OCI-LY3 (cell line): ENCODE measurements around the gene JAZF1.

ENCODE experiments used
- CTCF ChIP-seq: fragments of 200-600, 300-600 bp; sonication (generic); IDR thresholded peaks from 2 replicates; pipeline ENCODE4 v1.5.1; 2014; ENCODE audit warnings: antibody characterized with exemption, low read length, low read depth
- EZH2phosphoT487 ChIP-seq: fragments of 200-600 bp; shearing (Covaris generic); IDR thresholded peaks from 2 replicates; pipeline ENCODE4 v1.6.1; 2018; ENCODE audit warnings: antibody characterized with exemption, mixed run types, low read depth

DNA sequence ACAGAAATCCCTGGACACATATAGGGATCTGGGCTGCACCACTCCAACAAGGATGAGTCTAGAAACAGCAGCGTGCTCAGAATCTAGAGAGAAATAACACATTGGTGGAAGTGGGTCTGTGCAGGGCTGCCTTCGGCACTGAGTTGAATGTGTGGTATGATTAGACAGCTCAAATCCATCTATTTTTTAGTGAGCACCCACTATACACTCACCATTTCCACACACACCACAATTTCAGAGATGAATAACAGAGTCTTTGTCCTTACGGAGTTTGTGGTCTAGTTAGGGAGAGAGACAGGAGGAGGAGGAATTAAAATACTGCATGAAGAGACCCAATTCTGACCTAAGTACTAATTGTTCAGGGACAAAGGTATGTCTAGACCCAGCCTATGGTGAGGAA, 44.2 kb downstream of the JAZF1 start:
- TF ChIP-seq CTCF: no peak
- TF ChIP-seq EZH2phosphoT487: no peak
